Endothelial cell of umbilical vein (primary cell): ENCODE data around the gene PRKAG2. TPM values are rescaled to one million over a fixed set of nuclear protein-coding genes. Genes with fewer than 3 reads are reported as not detected.

Source experiments
- BruUV-seq: library from RNA; stranded (reverse); fragments of 400-500 nt; replicated peaks from 2 replicates; lab custom pipeline; 2021; lab: Mats Ljungman, UMichigan
- CTCF ChIA-PET: fragments of 300-600, 350-600 bp; sonication (Branson Sonifier 250); formaldehyde crosslinking; loops from one replicate; lab custom pipeline; 2021; ENCODE audit warnings: antibody characterized with exemption, inconsistent platforms; lab: Charles Lee
- POLR2A ChIA-PET: fragments of 300-600, 350-600 bp; sonication (Branson Sonifier 250); formaldehyde crosslinking; loops from one replicate; lab custom pipeline; 2021; ENCODE audit warnings: antibody characterized with exemption, inconsistent platforms; lab: Charles Lee
- DNase-seq: peaks from one replicate; pipeline ENCODE4 v3.0.0-alpha.2; 2011; ENCODE audit warnings: low read depth, low spot score
- FAIRE-seq: peaks from 2 replicates; lab custom pipeline; 2011; peaks lifted over from hg19 to GRCh38; lab: Jason Lieb, UNC
- H2AFZ ChIP-seq: 2 replicates; pipeline ENCODE4 v1.6.0; 2012; ENCODE audit warnings: low read depth, low read length, control low read depth, inconsistent platforms
- H3K27ac ChIP-seq: 2 replicates; pipeline ENCODE4 v1.5.1; 2011; ENCODE audit warnings: low read depth, mild to moderate bottlenecking, control low read depth, low read length, moderate library complexity; ENCODE audit not compliant: insufficient read depth
- H3K27me3 ChIP-seq, 2 experiments: 2 replicates each; pipeline versions ENCODE4 v1.6.0 to v1.6.1; 2011; ENCODE audit warnings: low read length in 2 of 2, mixed read lengths in 1 of 2; ENCODE audit not compliant: control insufficient read depth in 2 of 2, insufficient read depth in 2 of 2
- H3K36me3 ChIP-seq, 2 experiments: 2 replicates in 1 of 2; 3 replicates in 1 of 2; pipeline ENCODE4 v1.5.1; 2011; ENCODE audit warnings: low read length in 2 of 2, mild to moderate bottlenecking in 1 of 2, moderate library complexity in 1 of 2; ENCODE audit not compliant: control insufficient read depth in 2 of 2, insufficient read depth in 2 of 2; ENCODE audit errors: extremely low read depth in 1 of 2
- H3K4me1 ChIP-seq: 3 replicates; pipeline ENCODE4 v1.5.1; 2011; ENCODE audit warnings: mild to moderate bottlenecking, low read length; ENCODE audit not compliant: control insufficient read depth, insufficient read depth; ENCODE audit errors: extremely low read depth
- H3K4me2 ChIP-seq: 2 replicates; pipeline ENCODE4 v1.6.1; 2011; ENCODE audit warnings: low read length, control low read depth, mixed read lengths; ENCODE audit not compliant: insufficient read depth
- H3K4me3 ChIP-seq, 3 experiments: fragments of 200-600 bp in 1 of 3; sonication (generic), shearing (Covaris generic) in 1 of 3; replicated peaks in 1 of 3; 2 replicates each; pipeline ENCODE4 v1.5.1; 2011 to 2016; ENCODE audit warnings: control low read depth in 3 of 3, low read length in 3 of 3, mild to moderate bottlenecking in 2 of 3, inconsistent platforms in 1 of 3, low read depth in 1 of 3, moderate library complexity in 1 of 3; ENCODE audit not compliant: insufficient read depth in 1 of 3
- H3K79me2 ChIP-seq: 2 replicates; pipeline ENCODE4 v1.6.0; 2012; ENCODE audit warnings: low read length, inconsistent platforms; ENCODE audit not compliant: control insufficient read depth, insufficient read depth
- H3K9ac ChIP-seq: replicated peaks from 2 replicates; pipeline ENCODE3; 2011; ENCODE audit warnings: low read length, control low read depth; ENCODE audit not compliant: insufficient read depth; ENCODE audit errors: extremely low read depth
- H3K9me1 ChIP-seq: replicated peaks from 3 replicates; pipeline ENCODE4 v1.6.0; 2011; ENCODE audit warnings: mild to moderate bottlenecking, low read length; ENCODE audit not compliant: control insufficient read depth, insufficient read depth; ENCODE audit errors: extremely low read depth
- H3K9me3 ChIP-seq: replicated peaks from 2 replicates; pipeline ENCODE4 v1.5.1; 2012; ENCODE audit warnings: low read length, inconsistent platforms; ENCODE audit not compliant: control insufficient read depth, insufficient read depth
- H4K20me1 ChIP-seq: replicated peaks from 2 replicates; pipeline ENCODE3; 2011; ENCODE audit warnings: mild to moderate bottlenecking, low read length; ENCODE audit not compliant: control insufficient read depth, insufficient read depth; ENCODE audit errors: extremely low read depth
- CTCF ChIP-seq, 2 donors: IDR thresholded peaks; 1 replicate in 1 of 2; 2 replicates in 1 of 2; pipeline ENCODE4 v1.5.1; 2011; ENCODE audit warnings: low read length in 2 of 2, mild to moderate bottlenecking in 2 of 2, moderate library complexity in 2 of 2, control low read depth in 1 of 2, inconsistent platforms in 1 of 2, low read depth in 1 of 2; ENCODE audit not compliant: insufficient read depth in 1 of 2; ENCODE audit errors: extremely low read depth in 1 of 2
- EZH2 ChIP-seq: IDR thresholded peaks from 2 replicates; pipeline ENCODE4 v1.6.1; 2012; ENCODE audit warnings: borderline replicate concordance, low read depth, mild to moderate bottlenecking, moderate library complexity, low read length, inconsistent platforms; ENCODE audit not compliant: severe bottlenecking
- FOS ChIP-seq: IDR thresholded peaks from 2 replicates; pipeline ENCODE4 v1.6.1; 2011; ENCODE audit warnings: mild to moderate bottlenecking, low read length, moderate library complexity, borderline replicate concordance; ENCODE audit not compliant: insufficient read depth
- GATA2 ChIP-seq: IDR thresholded peaks from 2 replicates; pipeline ENCODE4 v1.7.0; 2011; ENCODE audit warnings: low read depth, mild to moderate bottlenecking, moderate library complexity, mixed read lengths, low read length; ENCODE audit not compliant: insufficient read length, insufficient read depth
- JUN ChIP-seq: IDR thresholded peaks from 2 replicates; pipeline ENCODE4 v1.6.1; 2011; ENCODE audit warnings: borderline replicate concordance, low read depth; ENCODE audit not compliant: insufficient read length, insufficient read depth
- MAX ChIP-seq: IDR thresholded peaks from 2 replicates; pipeline ENCODE4 v1.6.1; 2011; ENCODE audit not compliant: insufficient read depth, insufficient read length
- MYC ChIP-seq: IDR thresholded peaks from one replicate; pipeline ENCODE4 v1.6.1; 2011; ENCODE audit warnings: mild to moderate bottlenecking, low read depth, low read length
- POLR2A ChIP-seq: IDR thresholded peaks from 2 replicates; pipeline ENCODE4 v1.6.1; 2012; ENCODE audit warnings: low read depth, mild to moderate bottlenecking, control low read depth, low read length
- POLR2AphosphoS5 ChIP-seq: IDR thresholded peaks from 2 replicates; pipeline ENCODE4 v1.6.1; 2012; ENCODE audit warnings: low read depth, mild to moderate bottlenecking, control low read depth, low read length, moderate library complexity; ENCODE audit not compliant: insufficient read depth
- dilution Hi-C: fragments of 300-500 bp; cut with MboI; formaldehyde crosslinking; loops from one replicate; pipeline ENCODE4 v1.15.0; 2019; ENCODE audit warnings: low sequenced_read_pairs; ENCODE audit not compliant: extremely low pct_ligation_motif_present
- intact Hi-C: fragments of 100-400 bp; cut with micrococcal nuclease; formaldehyde crosslinking; loops from one replicate; pipeline ENCODE4 v1.10.0; 2022
- polyA plus RNA-seq, 4 experiments: library from polyadenylated mRNA; depleted of rRNA in 3 of 4; stranded (reverse) in 3 of 4; unstranded in 1 of 4; fragments of >200 nt; gene quantifications; 2 replicates each; pipeline versions ENCODE4 v1.2.1 to v1.2.3, GENCODE V29; 2011 to 2012; ENCODE audit warnings: missing spikeins in 1 of 4
- total RNA-seq: library from RNA; stranded (reverse); gene quantifications from 2 replicates; pipeline ENCODE4 v1.2.3, GENCODE V29; 2021

PRKAG2 gene
- total and polyA plus RNA-seq, 2 donors (not counting 3 experiments of a cell fraction or from before 2014, with no cell fraction given): 19.3 to 51.5 TPM

GRCh38 chr7:151838072-151838471, 38.8 kb downstream of the PRKAG2 start:
- Histone ChIP-seq H3K4me2 (no peak overlapping the region), H3K79me2 (no peaks in the 10 kb centered on the region), H3K9me3 (no peaks in the 10 kb centered on the region), H4K20me1 (no peaks in the 10 kb centered on the region), H3K36me3 (no peaks in the 10 kb centered on the region), H3K27ac (no peak overlapping the region), H3K27me3 (no peaks in the 10 kb centered on the region), H3K9me1 (no peaks in the 10 kb centered on the region), H3K4me3 (no peak overlapping the region), H2AFZ (no peak overlapping the region), H3K9ac (no peak overlapping the region), H3K4me1 (no peaks in the 10 kb centered on the region)
- dilution Hi-C loops (no loop called here), intact Hi-C loops (no loop called here)
- DNase-seq: no peak
- no TSS peak for BruUV-seq
- CTCF ChIA-PET: no interaction called here
- TF ChIP-seq MAX (no peak), GATA2 (no peak), POLR2AphosphoS5 (no peak), JUN (no peak), POLR2A (no peak), CTCF (IDR thresholded peaks at IDR 0.05; ENCODE audit: extremely low read depth in 1 of 2, insufficient read depth in 1 of 2, low read depth in 1 of 2, low read length in 2 of 2) (no peak), FOS (no peak), EZH2 (no peak), MYC (no peak)
- no peak for FAIRE-seq
- POLR2A ChIA-PET: no interaction called here
